Stromal cell of bone marrow (primary cell): Measurements from ENCODE around the gene SSTR3.
A peak's percentile ranks its signal among the peaks of the same experiment; 100 is the strongest.

ENCODE experiments used
- DNase-seq: peaks from one replicate; pipeline ENCODE4 v3.0.0-alpha.2; 2012; ENCODE audit warnings: low read depth

Gene SSTR3

GRCh38 chr22:37166675-37167066 lies 45.6 kb downstream of the SSTR3 start:
- peak; percentile 48 for DNase-seq

- DNase-seq: no peak
Measured at GRCh38 chr22:37165940-37166674, 46.2 kb downstream of the SSTR3 start.

GRCh38 chr22:37165066-37165465 lies 47.2 kb downstream of the SSTR3 start:
- DNase-seq: no peak

GRCh38 chr22:37164505-37164887 lies 47.8 kb downstream of the SSTR3 start:
- no peak for DNase-seq

GRCh38 chr22:37163575-37164504 lies 48.4 kb downstream of the SSTR3 start:
- no peak for DNase-seq

- no peak for DNase-seq
Measured at GRCh38 chr22:37163096-37163489, 49.2 kb downstream of the SSTR3 start.

- DNase-seq: no peak
Measured at GRCh38 chr22:37162221-37163095, 49.8 kb downstream of the SSTR3 start.

GRCh38 chr22:37161443-37161842 lies 50.8 kb downstream of the SSTR3 start:
- no peak for DNase-seq

- DNase-seq: no peak
Measured at GRCh38 chr22:37160027-37160426, 52.2 kb downstream of the SSTR3 start.

GRCh38 chr22:37158963-37159290 lies 53.4 kb downstream of the SSTR3 start:
- no peak for DNase-seq

- DNase-seq: no peak
Measured at GRCh38 chr22:37157516-37158285, 54.6 kb downstream of the SSTR3 start.

- DNase-seq: no peak
Measured at GRCh38 chr22:37156686-37157435, 55.4 kb downstream of the SSTR3 start.

GRCh38 chr22:37155971-37156370 lies 56.3 kb downstream of the SSTR3 start:
- DNase-seq: no peak

- no peak for DNase-seq
Measured at GRCh38 chr22:37154925-37155712, 57.2 kb downstream of the SSTR3 start.
